NOMO-1 treated with DMSO at 0.1 percent for 48 hours (cell line): ENCODE results near the gene PLXNB2.
"Not testable (repeated sequence)": the region's sequence is repeated elsewhere in the genome, so short reads cannot be mapped to it uniquely, and the experiment has no call there.

Source experiments
- DNase-seq: peaks from one replicate; lab custom pipeline; 2025; ENCODE audit not compliant: unreplicated experiment; lab: John Stamatoyannopoulos, UW

PLXNB2 gene, protein sequence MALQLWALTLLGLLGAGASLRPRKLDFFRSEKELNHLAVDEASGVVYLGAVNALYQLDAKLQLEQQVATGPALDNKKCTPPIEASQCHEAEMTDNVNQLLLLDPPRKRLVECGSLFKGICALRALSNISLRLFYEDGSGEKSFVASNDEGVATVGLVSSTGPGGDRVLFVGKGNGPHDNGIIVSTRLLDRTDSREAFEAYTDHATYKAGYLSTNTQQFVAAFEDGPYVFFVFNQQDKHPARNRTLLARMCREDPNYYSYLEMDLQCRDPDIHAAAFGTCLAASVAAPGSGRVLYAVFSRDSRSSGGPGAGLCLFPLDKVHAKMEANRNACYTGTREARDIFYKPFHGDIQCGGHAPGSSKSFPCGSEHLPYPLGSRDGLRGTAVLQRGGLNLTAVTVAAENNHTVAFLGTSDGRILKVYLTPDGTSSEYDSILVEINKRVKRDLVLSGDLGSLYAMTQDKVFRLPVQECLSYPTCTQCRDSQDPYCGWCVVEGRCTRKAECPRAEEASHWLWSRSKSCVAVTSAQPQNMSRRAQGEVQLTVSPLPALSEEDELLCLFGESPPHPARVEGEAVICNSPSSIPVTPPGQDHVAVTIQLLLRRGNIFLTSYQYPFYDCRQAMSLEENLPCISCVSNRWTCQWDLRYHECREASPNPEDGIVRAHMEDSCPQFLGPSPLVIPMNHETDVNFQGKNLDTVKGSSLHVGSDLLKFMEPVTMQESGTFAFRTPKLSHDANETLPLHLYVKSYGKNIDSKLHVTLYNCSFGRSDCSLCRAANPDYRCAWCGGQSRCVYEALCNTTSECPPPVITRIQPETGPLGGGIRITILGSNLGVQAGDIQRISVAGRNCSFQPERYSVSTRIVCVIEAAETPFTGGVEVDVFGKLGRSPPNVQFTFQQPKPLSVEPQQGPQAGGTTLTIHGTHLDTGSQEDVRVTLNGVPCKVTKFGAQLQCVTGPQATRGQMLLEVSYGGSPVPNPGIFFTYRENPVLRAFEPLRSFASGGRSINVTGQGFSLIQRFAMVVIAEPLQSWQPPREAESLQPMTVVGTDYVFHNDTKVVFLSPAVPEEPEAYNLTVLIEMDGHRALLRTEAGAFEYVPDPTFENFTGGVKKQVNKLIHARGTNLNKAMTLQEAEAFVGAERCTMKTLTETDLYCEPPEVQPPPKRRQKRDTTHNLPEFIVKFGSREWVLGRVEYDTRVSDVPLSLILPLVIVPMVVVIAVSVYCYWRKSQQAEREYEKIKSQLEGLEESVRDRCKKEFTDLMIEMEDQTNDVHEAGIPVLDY (N-terminal part only)

DNA sequence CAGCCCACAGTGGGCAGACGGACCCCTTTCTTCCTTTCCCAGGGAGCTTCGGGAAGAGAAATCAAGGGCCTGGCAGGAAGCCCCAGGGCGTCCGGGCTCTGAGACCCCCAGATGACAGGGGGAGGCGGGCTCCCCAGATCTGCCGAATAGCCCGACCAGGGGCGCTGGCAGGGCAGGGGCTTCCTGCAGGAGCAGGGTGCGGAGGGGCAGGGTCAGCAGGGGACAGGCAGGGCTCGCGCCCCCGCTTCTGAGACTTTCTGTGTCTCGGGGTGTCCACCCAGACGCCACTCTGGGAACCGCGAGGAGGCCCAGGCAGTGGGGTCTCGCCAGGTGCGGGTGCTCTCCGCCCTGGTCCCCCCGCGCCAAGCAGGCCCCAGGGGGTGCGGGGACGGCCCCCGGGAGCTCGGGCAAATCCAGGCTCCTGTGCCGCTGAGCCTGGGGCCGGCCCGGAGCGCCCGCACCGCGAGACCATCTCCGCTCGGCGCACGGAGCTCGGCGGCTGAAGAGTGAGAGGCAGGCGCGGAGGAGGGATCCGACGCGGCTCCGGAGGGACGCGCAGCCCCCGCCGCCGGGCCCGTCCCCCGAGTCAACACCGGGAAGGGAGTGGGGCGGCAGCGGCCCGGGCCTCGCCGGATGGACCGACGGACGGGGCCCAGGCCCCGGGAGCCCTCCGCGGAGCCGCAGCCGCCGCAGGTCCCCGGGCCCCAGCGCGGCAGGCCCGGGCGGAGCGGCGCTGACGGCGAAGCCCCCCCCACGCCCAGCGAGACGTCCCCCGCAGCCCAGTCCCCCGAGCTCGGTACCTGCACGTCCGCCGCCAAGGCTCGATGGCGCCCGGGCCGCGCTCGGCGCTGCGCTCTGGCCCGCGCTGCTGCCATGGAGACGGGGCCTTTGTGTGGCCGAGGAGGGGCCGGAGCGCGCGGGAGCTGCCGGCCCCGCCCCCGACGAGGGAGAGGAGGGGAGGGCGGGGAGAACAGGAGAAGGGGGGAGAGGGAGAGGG is at the start of gene PLXNB2:
TSS of gene PLXNB2 (minus strand) at position 894 of the 997 bp plus-strand sequence. CDS start 17,062 bp downstream, outside the sequence.
- DNase-seq = peak; percentile 83

DNA sequence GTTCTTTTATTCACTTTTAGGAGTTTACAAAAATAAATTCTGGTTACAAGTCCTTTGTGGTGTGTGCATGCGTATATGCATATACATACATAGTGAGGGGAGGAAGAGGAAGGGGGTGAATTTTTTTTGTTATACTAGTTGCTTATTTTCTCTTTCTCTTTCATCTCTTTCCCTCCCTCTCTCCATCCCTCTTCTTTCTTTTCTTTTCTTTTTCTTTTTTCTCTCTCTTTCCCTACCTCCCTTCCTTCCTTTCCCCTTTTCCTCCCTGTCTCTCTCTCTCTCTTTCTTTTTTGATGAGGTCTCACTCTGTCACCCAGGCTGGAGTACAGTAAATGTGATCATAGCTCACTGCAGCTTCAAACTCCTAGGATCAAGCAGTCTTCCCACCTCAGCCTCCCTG is 49.8 kb upstream of the PLXNB2 start:
- DNase-seq = no peak

DNA sequence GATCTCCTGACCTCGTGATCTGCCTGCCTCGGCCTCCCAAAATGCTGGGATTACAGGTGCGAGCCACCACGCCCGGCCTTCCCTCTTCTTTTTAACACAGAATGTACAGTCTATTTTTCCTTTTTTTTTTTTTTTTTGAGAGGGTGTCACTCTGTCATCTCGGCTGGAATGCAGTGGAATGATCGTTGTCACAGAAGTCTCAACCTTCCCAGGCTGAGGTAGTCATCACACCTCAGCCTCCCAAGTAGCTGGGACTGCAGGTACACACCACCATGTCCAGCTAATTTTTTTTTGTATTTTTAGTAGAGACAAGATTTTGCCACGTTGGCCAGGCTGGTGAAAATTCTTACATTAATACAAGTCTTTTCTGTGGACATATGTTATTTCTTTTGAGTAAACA is 48.7 kb upstream of the PLXNB2 start:
- no peak for DNase-seq

DNA sequence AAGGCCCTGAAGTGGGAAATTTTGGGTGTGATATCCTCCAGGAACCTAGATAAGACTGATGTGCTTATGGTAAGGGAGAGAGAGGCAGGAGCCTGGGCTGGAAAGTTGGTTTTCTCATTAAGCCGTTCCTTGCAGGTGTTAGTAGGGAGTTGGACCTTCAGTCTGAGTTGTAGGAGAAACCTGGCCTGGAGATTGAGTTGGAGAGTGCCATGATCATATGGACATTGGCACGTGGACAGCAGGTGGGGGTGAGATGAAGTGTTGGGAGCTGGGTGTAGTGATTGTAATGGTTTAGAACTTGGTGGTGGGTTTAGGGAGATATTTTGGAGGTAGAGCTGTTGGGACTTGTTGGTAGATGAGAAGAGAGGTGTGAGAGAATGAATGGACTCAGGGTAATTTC is 40.6 kb upstream of the PLXNB2 start:
- no peak for DNase-seq

DNA sequence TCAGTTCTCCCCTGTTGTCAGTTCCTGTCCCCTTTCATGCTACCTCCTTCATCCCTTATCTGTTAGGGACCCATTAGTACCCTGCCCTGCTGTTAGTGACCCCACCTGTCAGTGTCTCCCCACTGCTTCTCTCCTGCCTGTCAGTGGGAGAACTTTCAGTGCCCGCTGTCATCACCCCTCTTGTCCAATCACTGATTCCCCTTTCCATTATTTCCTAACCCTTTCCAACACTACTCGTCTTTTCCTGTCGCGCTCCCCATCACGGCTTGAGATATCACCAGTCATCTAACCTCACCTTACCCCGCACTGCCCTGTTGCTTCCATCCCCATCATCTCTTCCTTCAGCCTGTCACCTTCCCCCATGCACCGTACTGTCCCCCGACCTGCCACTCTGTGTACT is 39.7 kb upstream of the PLXNB2 start:
- DNase-seq = no peak

DNA sequence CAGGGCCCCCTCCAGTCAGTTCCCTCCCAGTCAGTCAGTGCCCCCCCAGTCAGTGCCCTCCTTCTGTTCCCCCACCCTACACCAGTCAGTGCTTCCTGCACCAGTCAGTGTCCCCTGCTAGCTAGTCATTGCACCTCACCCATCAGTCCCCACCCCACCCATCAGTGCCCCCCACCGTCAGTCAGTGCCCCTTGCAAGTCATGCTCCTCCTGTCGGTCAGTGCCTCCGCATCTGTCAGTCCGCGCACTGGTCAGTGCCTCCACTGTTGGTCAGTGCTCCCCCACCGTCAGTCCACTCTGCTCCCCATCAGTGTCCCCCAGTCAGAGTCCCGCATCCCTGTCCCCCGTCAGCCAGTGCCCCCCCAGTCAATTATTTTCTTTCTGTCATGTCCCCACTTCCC is 39.0 kb upstream of the PLXNB2 start:
- DNase-seq = no peak

DNA sequence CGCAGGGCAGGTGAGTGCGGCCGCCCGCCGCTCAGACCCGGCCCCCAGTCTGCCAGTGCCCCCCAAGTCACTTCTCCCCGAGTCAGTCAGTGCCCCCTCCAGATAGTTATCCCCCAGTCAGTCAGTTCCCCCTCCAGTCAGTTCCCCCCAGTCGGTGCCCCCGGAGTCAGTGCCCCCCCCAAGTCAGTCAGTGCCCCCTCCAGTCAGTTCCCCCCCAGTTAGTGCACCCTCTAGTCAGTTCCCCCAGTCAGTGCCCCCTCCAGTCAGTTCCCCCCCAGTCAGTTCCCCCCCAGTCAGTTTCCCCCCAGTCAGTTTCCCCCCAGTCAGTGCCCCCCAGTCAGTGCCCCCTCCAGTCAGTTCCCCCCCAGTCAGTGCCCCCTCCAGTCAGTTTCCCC is 36.1 kb upstream of the PLXNB2 start:
- DNase-seq = no peak

DNA sequence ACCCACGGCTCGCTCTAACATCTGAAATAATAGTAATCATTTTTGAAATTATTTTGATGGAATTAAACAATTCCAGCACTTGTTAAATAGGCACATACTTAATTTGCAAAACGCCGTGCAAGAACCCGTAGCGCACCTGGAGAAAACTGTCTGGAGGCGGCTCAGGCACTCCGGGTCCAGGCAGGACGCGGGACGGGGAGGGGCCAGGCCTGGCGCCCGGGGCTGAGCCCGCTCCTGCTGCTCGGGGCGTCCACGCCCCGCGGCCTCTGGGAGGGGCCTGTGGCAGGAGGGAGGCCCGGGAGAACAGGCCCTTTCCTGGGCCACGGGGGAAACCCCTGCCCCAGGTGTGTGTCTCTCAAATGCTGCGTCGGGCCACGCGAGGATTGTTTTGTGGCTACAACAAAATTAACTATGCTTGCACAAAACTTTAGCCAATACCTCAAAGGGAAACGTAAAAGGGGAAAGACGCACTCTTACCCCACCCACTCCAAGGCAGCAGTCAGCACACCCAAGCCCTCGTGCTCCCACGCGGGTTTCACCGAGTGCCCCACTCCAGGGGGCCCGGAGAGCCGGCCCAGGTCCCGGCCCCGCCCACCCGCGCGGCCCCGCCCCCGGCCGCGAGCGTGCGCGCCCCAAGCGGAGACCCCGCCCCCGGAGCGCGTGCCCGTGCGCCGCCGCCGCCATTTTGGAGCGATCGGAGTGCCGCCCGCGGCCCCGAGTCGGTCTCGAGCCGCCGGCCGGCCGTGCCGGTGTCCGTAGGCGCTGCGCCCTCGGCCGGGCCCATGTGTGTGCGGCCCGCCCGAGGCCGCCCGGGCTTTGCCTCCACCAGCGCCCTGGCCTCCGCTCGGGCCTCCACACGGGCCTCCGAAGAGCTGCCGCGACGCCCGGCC is 35.5 kb upstream of the PLXNB2 start, which contains the start of gene PPP6R2:
TSS of gene PPP6R2 (plus strand) at position 677 of the 890 bp plus-strand sequence. CDS start 50,582 bp downstream, outside the sequence.
- DNase-seq = peak; percentile 34

DNA sequence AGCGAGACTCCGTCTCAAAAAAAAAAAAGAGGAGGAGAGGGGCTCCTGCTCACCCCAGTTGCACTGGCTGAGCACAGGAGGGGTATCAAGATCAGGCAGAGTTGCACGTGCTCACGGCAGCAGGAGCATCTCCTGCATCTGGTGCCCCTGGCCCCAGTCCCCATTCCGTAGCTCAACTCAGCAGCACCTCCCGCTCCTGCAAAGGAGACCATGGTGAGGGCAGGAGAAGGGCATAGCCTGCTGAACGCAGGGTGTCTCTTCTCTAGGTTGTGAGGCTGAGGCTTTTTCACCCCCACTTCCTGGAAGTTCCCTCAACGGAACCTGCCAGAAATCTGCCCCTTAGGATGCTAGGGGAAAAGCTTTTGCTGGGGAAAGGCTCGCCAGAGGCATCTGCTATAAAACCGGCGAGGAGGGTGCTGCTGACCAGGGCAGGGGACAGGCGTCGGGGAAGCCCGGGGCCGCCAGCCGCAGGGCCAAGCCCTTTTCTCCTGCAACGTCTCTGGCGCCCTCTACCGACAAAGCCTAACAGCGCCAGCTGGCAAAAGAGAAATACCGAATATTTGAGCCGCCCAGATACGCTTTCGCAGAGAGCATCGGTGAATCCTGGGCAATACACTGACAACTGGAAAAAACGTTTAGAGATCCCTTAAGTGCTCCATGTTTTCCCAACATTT is 34.7 kb upstream of the PLXNB2 start:
- peak; percentile 80 for DNase-seq

DNA sequence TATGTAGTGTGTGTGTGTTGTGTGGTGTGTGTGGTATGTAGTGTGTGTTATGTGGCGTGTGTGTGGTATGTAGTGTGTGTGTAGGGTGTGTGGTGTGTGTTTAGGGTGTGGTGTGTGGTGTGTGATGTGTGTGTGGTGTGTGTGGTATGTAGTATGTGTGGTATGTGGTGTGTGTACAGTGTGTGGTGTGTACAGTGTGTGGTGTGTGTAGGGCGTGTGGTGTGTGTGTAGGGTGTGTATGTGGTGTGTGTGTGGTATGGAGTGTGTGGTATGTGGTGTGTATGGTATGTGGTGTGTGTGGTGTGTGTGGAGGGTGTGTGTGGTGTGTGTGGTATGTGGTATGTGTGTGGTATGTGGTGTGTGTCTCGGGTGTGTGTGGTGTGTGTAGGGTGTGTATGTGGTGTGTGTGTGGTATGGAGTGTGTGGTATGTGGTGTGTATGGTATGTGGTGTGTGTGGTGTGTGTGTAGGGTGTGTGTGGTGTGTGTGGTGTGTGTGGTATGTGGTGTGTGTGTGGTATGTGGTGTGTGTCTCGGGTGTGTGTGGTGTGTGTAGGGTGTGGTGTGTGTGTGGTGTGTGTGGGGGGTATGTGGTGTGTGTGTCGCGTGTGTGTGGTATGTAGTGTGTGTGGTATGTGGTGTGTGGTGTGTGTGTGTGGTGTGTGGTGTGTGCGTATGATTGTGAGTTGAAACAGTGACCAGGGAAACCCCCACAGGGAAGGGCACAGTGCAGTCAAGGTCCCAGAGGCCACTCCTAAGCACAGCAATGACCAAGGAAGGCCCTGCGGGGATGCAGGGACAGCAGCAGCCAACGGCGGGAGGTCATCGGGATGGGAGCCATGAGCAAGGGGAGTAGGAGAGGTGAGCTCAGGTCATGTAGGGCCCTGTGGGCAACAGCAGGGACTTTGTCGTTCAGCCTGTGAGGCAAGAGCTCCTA is 32.8 kb upstream of the PLXNB2 start:
- DNase-seq = peak; percentile 32

DNA sequence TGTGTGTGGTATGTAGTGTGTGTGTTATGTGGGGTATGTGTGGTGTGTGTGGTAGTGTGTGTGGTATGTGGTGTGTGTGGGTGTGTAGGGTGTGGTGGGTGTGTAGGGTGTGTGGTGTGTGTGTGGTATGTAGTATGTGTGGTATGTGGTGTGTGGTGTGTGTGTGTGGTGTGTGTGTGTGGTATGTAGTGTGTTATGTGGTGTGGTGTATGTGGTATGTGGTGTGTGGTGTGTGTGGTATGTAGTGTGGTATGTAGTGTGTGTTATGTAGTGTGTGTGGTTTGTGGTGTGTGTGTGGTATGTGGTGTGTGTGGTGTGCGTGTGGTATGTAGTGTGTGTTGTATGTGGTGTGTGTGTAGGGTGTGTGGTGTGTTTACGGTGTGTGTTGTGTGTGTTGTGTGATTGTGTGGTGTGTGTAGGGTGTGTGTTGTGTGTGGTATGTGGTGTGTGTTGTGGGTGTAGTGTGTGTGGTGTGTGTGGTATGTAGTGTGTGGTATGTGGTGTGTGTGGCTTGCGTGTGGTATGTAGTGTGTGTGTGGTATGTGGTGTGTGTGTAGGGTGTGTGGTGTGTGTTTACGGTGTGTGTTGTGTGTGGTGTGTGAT is 31.5 kb upstream of the PLXNB2 start:
- no peak for DNase-seq

DNA sequence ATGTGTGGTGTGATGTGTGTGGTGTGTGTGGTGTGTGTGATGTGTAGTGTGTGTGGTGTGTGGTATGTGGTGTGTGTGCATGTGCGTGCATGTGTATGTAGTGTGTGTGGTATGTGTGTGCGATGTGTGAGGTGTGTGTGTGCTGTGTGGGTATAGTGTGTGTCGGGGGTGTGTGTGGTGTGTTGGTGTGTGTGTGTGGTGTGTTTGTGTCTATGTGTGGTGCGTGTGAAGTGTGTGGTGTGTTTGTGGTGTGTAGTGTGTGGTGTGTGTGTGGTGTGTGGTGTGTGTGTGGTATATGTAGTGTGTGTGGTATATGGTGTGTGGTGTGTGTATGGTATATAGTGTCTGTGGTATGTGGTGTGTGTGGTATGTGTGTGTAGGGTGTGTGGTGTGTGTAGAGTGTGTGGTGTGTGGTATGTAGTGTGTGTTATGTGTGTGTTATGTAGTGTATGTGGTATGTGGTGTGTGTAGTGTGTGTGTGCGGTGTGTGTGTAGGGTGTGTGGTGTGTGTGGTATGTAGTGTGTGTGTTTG is 30.7 kb upstream of the PLXNB2 start:
- no peak for DNase-seq

DNA sequence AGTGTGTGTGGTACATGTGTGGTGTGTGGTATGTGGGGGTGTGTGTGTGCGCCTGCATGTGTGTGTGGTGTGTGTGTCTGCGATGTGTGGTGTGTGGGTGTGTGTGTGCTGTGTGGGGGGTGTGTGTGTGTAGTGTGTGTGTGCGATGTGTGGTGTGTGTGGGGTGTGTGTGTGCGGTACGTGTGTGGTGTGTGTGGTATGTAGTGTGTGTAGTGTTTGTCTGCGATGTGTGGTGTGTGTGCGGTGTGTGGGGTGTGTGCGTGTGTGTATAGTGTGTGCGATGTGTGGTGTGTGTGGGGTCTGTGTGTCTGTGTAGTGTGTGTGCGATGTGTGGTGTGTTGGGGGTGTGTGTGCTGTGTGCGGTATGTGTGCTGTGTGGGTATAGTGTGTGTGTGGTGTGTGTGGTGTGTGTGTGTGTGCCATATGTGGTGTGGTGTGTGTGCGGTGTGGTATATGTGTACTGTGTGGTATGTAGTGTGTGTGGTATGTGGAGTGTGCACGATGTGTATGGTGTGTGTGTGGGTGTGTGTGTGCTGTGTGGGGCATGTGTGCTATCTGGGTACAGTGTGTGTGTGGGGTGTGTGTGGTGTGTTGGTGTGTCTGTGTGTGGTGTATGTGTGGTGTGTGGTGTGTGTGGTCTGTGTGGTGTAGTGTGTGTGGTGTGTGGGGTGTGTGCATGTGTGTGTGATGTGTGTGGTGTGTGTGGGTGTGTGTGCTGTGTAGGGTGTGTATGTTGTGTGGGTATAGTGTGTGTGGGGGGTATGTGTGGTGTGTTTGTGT is 30.0 kb upstream of the PLXNB2 start:
- DNase-seq = no peak

DNA sequence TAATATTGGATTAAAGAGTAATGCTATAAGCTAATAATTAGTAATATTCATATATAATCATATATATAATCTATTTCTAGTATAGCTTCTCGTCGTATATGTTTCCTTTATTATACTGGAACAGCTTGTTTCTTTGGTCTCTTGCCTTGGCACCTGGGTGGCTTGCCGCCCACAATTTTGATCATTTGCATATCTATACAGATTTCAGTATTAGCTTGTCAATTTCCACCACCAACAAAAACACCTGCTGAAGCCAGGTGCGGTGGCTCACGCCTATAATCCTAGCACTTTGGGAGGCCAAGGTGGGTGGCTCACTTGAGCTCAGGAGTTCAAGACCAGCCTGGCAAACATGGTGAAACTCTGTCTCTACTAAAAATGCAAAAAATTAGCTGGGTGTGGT is 27.0 kb upstream of the PLXNB2 start:
- DNase-seq = not testable (repeated sequence)

DNA sequence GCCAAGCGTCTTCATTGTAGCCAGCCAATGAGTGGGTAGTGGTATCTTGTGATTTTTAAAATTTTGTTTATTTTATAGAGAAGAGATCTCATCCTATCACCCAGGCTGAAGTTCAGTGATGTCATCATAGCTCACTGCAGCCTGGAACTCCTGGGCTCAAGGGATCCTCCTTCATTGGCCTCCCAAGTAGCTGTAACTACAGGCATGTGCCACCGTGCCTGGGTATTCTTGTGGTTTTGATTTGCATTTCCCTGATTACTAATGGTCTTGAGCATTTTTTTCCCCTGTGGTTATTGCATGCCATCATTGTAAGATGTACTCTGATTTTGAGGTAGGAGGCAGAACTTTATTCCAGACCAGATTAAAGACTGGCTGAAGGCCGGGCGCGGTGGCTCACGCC is 21.8 kb upstream of the PLXNB2 start:
- no peak for DNase-seq

DNA sequence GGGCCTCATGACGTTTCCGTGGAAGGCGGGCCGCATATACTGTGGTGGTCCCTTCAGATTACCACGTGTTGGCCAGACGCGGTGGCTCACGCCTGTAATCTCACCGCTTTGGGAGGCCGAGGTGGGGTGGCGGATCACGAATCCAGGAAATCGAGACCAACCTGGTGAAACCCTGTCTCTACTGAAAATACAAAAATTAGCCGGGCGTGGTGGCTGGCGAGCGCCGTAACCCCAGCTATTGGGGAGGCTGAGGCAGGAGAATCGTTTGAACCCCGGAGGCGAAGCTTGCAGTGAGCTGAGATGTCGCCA is 20.2 kb upstream of the PLXNB2 start:
- DNase-seq = no peak
